ENCODE results near the gene DCTPP1. TPM values are rescaled to one million over a fixed set of nuclear protein-coding genes. Genes with fewer than 3 reads are reported as not detected.

The DCTPP1 gene
- total and polyA plus RNA-seq, 2 of the 13 experiments (the other 11 are each of a cell fraction or from before 2014, with no cell fraction given): 54.8 to 74.4 TPM

DNA sequence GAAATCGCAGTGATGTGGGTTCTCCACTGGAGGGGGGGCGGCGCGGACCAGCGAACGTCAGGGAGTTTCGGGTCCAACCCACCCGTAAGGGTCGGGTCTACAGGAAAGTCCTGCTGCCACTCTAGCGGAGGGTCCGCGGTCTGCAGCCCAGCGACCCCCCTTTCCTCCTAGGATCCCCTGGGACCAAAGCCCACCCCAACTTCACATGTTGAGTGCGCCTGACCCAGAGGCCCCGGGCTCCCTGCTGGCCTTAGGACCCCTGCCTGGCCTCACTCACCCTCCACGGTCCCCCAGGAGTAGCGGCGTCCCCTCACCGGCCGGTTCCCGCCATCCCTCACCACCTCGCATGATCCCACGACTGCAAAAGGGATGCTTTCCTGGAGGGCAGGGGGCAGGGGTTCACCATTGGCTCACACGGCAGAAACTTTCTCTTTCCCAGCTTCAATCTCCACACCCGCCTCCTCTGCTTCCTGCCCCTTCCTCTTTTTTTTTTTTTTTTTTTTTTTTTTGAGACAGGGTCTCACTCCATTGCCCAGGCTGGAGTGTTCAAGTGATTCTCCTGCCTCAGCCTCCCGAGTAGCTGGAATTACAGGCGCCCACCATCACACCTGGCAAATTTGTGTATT lies 50.6 kb downstream of the DCTPP1 start (continued):
- TF ChIP-seq ZNF746 (CRISPR knock-in tag; IDR thresholded peaks at IDR 0.05) (no peak), ZNF577 (CRISPR knock-in tag; IDR thresholded peaks at IDR 0.05; ENCODE audit: borderline replicate concordance, low read depth) (no peak), ZNF761 (CRISPR knock-in tag; conservative IDR thresholded peaks at IDR 0.05) (no peak), ZNF569 (CRISPR knock-in tag; IDR thresholded peaks at IDR 0.05; ENCODE audit: borderline replicate concordance) (no peak), U2AF2 (IDR thresholded peaks at IDR 0.05; ENCODE audit: low read depth, low read length) (0 out of 2 replicates have a peak, but pooled peaks have one; percentile 28), ZNF629 (CRISPR knock-in tag; conservative IDR thresholded peaks at IDR 0.05) (no peak), ZZZ3 (CRISPR knock-in tag; IDR thresholded peaks at IDR 0.05; ENCODE audit: borderline replicate concordance) (no peak)
- TF ChIP-seq, protein P1, sequence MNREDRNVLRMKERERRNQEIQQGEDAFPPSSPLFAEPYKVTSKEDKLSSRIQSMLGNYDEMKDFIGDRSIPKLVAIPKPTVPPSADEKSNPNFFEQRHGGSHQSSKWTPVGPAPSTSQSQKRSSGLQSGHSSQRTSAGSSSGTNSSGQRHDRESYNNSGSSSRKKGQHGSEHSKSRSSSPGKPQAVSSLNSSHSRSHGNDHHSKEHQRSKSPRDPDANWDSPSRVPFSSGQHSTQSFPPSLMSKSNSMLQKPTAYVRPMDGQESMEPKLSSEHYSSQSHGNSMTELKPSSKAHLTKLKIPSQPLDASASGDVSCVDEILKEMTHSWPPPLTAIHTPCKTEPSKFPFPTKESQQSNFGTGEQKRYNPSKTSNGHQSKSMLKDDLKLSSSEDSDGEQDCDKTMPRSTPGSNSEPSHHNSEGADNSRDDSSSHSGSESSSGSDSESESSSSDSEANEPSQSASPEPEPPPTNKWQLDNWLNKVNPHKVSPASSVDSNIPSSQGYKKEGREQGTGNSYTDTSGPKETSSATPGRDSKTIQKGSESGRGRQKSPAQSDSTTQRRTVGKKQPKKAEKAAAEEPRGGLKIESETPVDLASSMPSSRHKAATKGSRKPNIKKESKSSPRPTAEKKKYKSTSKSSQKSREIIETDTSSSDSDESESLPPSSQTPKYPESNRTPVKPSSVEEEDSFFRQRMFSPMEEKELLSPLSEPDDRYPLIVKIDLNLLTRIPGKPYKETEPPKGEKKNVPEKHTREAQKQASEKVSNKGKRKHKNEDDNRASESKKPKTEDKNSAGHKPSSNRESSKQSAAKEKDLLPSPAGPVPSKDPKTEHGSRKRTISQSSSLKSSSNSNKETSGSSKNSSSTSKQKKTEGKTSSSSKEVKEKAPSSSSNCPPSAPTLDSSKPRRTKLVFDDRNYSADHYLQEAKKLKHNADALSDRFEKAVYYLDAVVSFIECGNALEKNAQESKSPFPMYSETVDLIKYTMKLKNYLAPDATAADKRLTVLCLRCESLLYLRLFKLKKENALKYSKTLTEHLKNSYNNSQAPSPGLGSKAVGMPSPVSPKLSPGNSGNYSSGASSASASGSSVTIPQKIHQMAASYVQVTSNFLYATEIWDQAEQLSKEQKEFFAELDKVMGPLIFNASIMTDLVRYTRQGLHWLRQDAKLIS (CRISPR knock-in tag; IDR thresholded peaks at IDR 0.05): no peak
- TF ChIP-seq, protein P2, sequence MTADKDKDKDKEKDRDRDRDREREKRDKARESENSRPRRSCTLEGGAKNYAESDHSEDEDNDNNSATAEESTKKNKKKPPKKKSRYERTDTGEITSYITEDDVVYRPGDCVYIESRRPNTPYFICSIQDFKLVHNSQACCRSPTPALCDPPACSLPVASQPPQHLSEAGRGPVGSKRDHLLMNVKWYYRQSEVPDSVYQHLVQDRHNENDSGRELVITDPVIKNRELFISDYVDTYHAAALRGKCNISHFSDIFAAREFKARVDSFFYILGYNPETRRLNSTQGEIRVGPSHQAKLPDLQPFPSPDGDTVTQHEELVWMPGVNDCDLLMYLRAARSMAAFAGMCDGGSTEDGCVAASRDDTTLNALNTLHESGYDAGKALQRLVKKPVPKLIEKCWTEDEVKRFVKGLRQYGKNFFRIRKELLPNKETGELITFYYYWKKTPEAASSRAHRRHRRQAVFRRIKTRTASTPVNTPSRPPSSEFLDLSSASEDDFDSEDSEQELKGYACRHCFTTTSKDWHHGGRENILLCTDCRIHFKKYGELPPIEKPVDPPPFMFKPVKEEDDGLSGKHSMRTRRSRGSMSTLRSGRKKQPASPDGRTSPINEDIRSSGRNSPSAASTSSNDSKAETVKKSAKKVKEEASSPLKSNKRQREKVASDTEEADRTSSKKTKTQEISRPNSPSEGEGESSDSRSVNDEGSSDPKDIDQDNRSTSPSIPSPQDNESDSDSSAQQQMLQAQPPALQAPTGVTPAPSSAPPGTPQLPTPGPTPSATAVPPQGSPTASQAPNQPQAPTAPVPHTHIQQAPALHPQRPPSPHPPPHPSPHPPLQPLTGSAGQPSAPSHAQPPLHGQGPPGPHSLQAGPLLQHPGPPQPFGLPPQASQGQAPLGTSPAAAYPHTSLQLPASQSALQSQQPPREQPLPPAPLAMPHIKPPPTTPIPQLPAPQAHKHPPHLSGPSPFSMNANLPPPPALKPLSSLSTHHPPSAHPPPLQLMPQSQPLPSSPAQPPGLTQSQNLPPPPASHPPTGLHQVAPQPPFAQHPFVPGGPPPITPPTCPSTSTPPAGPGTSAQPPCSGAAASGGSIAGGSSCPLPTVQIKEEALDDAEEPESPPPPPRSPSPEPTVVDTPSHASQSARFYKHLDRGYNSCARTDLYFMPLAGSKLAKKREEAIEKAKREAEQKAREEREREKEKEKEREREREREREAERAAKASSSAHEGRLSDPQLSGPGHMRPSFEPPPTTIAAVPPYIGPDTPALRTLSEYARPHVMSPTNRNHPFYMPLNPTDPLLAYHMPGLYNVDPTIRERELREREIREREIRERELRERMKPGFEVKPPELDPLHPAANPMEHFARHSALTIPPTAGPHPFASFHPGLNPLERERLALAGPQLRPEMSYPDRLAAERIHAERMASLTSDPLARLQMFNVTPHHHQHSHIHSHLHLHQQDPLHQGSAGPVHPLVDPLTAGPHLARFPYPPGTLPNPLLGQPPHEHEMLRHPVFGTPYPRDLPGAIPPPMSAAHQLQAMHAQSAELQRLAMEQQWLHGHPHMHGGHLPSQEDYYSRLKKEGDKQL (CRISPR knock-in tag; IDR thresholded peaks at IDR 0.05; ENCODE audit: low read depth): no peak
- TF ChIP-seq, protein P3, sequence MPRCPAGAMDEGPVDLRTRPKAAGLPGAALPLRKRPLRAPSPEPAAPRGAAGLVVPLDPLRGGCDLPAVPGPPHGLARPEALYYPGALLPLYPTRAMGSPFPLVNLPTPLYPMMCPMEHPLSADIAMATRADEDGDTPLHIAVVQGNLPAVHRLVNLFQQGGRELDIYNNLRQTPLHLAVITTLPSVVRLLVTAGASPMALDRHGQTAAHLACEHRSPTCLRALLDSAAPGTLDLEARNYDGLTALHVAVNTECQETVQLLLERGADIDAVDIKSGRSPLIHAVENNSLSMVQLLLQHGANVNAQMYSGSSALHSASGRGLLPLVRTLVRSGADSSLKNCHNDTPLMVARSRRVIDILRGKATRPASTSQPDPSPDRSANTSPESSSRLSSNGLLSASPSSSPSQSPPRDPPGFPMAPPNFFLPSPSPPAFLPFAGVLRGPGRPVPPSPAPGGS (CRISPR knock-in tag; IDR thresholded peaks at IDR 0.05): 0 out of 2 replicates have a peak, but pooled peaks have one; percentile 35
- TF ChIP-seq, protein P4, sequence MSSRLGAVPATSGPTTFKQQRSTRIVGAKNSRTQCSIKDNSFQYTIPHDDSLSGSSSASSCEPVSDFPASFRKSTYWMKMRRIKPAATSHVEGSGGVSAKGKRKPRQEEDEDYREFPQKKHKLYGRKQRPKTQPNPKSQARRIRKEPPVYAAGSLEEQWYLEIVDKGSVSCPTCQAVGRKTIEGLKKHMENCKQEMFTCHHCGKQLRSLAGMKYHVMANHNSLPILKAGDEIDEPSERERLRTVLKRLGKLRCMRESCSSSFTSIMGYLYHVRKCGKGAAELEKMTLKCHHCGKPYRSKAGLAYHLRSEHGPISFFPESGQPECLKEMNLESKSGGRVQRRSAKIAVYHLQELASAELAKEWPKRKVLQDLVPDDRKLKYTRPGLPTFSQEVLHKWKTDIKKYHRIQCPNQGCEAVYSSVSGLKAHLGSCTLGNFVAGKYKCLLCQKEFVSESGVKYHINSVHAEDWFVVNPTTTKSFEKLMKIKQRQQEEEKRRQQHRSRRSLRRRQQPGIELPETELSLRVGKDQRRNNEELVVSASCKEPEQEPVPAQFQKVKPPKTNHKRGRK (CRISPR knock-in tag; IDR thresholded peaks at IDR 0.05): 0 out of 2 replicates have a peak, but pooled peaks have one; percentile 41

All from HepG2 (cell line).